Measurements from ENCODE around the gene PDE3B. TPM values are rescaled to one million over a fixed set of nuclear protein-coding genes. Genes with fewer than 3 reads are reported as not detected.

Gene PDE3B
- total and polyA plus RNA-seq, 2 of the 4 experiments (the other 2 are of a cell fraction), result 0.21 to 1.3 TPM

DNA sequence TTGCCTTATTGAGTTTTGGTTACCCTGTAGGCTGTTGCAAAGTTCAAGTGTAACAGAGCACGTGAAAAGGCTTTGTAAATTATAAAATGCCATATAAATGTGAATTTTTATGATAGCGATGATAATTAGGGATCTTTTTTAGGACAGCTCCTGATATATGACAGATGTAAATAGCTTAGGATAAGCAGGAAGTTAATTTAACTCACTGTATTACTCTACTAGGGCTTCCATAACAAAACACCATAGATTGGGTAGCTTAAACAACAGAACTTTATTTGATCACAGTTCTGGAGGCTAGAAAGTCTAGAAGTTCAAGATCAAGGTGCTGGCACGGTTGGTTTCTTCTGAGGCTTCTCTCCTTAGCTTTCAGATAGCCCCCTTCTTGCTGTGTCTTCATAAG is 17.0 kb upstream of the PDE3B start:
- Histone ChIP-seq H2BK20ac (ENCODE audit: low read depth, low read length) (no peak overlapping the region), H3K14ac (replicated peaks; ENCODE audit: low read depth, low read length) (no peak overlapping the region), H2BK15ac (ENCODE audit: low read depth, low read length) (no peak overlapping the region), H2BK120ac (ENCODE audit: low read depth, low read length) (no peak overlapping the region), H2BK5ac (ENCODE audit: low read depth, low read length, poor library complexity, severe bottlenecking) (no peak overlapping the region), H3K23ac (ENCODE audit: low read depth, low read length) (no peak overlapping the region), H4K8ac (ENCODE audit: low read depth in 2 of 2, low read length in 2 of 2) (no peak overlapping the region), H2AK5ac (ENCODE audit: low read depth, low read length) (no peak overlapping the region), H3K9me3 (ENCODE audit: control insufficient read depth, insufficient read depth, low read length) (no peaks in the 10 kb centered on the region), H3K79me1 (ENCODE audit: low read depth in 1 of 2, low read length in 2 of 2) (no peaks in the 10 kb centered on the region), H2AFZ (replicated peaks; ENCODE audit: low read length, poor library complexity) (no peak overlapping the region), H2AK9ac (replicated peaks; ENCODE audit: low read depth, low read length, poor library complexity) (no peak overlapping the region), H4K5ac (ENCODE audit: low read depth, low read length) (no peak overlapping the region), H3K18ac (ENCODE audit: low read depth, low read length) (no peak overlapping the region), H3K27ac (ENCODE audit: insufficient read depth, low read length) (no peak overlapping the region), H3K4me3 (ENCODE audit: insufficient read depth, low read depth, low read length) (no peak overlapping the region), H3K4me2 (ENCODE audit: low read depth, low read length) (no peak overlapping the region), H3K36me3 (ENCODE audit: control insufficient read depth, insufficient read depth, low read length) (no peaks in the 10 kb centered on the region), H4K91ac (ENCODE audit: insufficient read depth, low read depth, low read length) (no peak overlapping the region), H4K20me1 (ENCODE audit: insufficient read depth, low read length) (no peaks in the 10 kb centered on the region), H3K9me1 (ENCODE audit: insufficient read depth, low read length) (no peaks in the 10 kb centered on the region), H3K4me1 (ENCODE audit: control insufficient read depth, insufficient read depth, low read length) (no peaks in the 10 kb centered on the region), H3K27me3 (ENCODE audit: control insufficient read depth, insufficient read depth, low read length) (no peaks in the 10 kb centered on the region), H3K56ac (ENCODE audit: extremely low read depth, insufficient read depth, low read length) (no peak overlapping the region), H3K4ac (ENCODE audit: low read depth, low read length) (no peak overlapping the region), H3K9ac (ENCODE audit: low read depth, low read length) (no peak overlapping the region)
- no CpG with 5 or more reads among the region's 3 CpGs for WGBS, 2 experiments (ENCODE audit: extremely low coverage in 2 of 2, insufficient read length in 1 of 2)
- BruUV-seq (replicated peaks), result no TSS peak
- TF ChIP-seq, protein P1, sequence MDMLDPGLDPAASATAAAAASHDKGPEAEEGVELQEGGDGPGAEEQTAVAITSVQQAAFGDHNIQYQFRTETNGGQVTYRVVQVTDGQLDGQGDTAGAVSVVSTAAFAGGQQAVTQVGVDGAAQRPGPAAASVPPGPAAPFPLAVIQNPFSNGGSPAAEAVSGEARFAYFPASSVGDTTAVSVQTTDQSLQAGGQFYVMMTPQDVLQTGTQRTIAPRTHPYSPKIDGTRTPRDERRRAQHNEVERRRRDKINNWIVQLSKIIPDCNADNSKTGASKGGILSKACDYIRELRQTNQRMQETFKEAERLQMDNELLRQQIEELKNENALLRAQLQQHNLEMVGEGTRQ (IDR thresholded peaks at IDR 0.05; ENCODE audit: low read depth, low read length), result no peak
- no peak for TF ChIP-seq SMC3 (IDR thresholded peaks at IDR 0.05; ENCODE audit: low read depth, low read length)
- TF ChIP-seq RAD21 (IDR thresholded peaks at IDR 0.05; ENCODE audit: low read length), result no peak
- no peak for TF ChIP-seq RFX5 (IDR thresholded peaks at IDR 0.05; ENCODE audit: low read depth, low read length)
- no peak for TF ChIP-seq MAZ (IDR thresholded peaks at IDR 0.05; ENCODE audit: borderline replicate concordance, low read depth, low read length)
- TF ChIP-seq CHD1 (IDR thresholded peaks at IDR 0.05; ENCODE audit: low read depth, low read length), result no peak
- TF ChIP-seq, protein P2, sequence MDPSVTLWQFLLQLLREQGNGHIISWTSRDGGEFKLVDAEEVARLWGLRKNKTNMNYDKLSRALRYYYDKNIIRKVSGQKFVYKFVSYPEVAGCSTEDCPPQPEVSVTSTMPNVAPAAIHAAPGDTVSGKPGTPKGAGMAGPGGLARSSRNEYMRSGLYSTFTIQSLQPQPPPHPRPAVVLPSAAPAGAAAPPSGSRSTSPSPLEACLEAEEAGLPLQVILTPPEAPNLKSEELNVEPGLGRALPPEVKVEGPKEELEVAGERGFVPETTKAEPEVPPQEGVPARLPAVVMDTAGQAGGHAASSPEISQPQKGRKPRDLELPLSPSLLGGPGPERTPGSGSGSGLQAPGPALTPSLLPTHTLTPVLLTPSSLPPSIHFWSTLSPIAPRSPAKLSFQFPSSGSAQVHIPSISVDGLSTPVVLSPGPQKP (IDR thresholded peaks at IDR 0.05; ENCODE audit: borderline replicate concordance, low read depth, low read length), result no peak
- TF ChIP-seq, protein P3, sequence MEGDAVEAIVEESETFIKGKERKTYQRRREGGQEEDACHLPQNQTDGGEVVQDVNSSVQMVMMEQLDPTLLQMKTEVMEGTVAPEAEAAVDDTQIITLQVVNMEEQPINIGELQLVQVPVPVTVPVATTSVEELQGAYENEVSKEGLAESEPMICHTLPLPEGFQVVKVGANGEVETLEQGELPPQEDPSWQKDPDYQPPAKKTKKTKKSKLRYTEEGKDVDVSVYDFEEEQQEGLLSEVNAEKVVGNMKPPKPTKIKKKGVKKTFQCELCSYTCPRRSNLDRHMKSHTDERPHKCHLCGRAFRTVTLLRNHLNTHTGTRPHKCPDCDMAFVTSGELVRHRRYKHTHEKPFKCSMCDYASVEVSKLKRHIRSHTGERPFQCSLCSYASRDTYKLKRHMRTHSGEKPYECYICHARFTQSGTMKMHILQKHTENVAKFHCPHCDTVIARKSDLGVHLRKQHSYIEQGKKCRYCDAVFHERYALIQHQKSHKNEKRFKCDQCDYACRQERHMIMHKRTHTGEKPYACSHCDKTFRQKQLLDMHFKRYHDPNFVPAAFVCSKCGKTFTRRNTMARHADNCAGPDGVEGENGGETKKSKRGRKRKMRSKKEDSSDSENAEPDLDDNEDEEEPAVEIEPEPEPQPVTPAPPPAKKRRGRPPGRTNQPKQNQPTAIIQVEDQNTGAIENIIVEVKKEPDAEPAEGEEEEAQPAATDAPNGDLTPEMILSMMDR (conservative IDR thresholded peaks at IDR 0.05; ENCODE audit: low read depth, low read length), result no peak
- no peak for TF ChIP-seq MXI1 (IDR thresholded peaks at IDR 0.05; ENCODE audit: borderline replicate concordance, low read depth, low read length)
- no peak for TF ChIP-seq MAFK (IDR thresholded peaks at IDR 0.05; ENCODE audit: low read depth, low read length)
- no peak for TF ChIP-seq POLR2A (IDR thresholded peaks at IDR 0.05; ENCODE audit: low read depth, low read length)
- no peak for TF ChIP-seq BHLHE40 (IDR thresholded peaks at IDR 0.05; ENCODE audit: low read depth, low read length)
- CTCF ChIA-PET, result no interaction called here
- ATAC-seq (ENCODE audit: low read depth) (no peak), DNase-seq (no peak)
- POLR2A ChIA-PET (ENCODE audit: unreplicated experiment), result no interaction called here
- in situ Hi-C loops (cut with MboI; ENCODE audit: low sequenced_read_pairs), result no loop called here
- intact Hi-C loops (cut with micrococcal nuclease), result no loop called here
- dilution Hi-C loops (cut with HindIII; ENCODE audit: low sequenced_read_pairs, unreplicated experiment), result no loop called here

All from IMR-90 (cell line).